DOHH2 (cell line): Measurements from ENCODE around the gene KCTD21.

ENCODE experiments used
- CTCF ChIP-seq: fragments of 200-600 bp; sonication (generic); IDR thresholded peaks from one replicate; pipeline ENCODE4 v1.5.1; 2014; ENCODE audit warnings: antibody characterized with exemption, mild to moderate bottlenecking, low read depth, low read length; ENCODE audit not compliant: poor library complexity, severe bottlenecking
- EZH2phosphoT487 ChIP-seq: fragments of 200-600 bp; sonication (generic); IDR thresholded peaks from 2 replicates; pipeline ENCODE4 v1.6.1; 2017; ENCODE audit warnings: borderline replicate concordance, mild to moderate bottlenecking, antibody characterized with exemption, low read length, moderate library complexity, mixed read lengths

GRCh38 chr11:78200061-78200460 is 11.6 kb upstream of the KCTD21 start:
- TF ChIP-seq CTCF (no peak), EZH2phosphoT487 (no peak)
